Gastroesophageal sphincter (tissue), 3 donors: Measurements from ENCODE around the gene SCN7A.

Source experiments
- CTCF ChIP-seq, 4 experiments: fragments of 200-600 bp in 2 of 4; fragments of 450-650 bp in 2 of 4; sonication (generic) in 1 of 4; IDR thresholded peaks; one replicate each; pipeline ENCODE4 v1.5.1; 2017 to 2019; ENCODE audit warnings: antibody characterized with exemption in 4 of 4, mild to moderate bottlenecking in 2 of 4, moderate library complexity in 2 of 4
- POLR2A ChIP-seq, 2 donors: fragments of 450-650 bp; IDR thresholded peaks; one replicate each; pipeline ENCODE4 v1.6.1; 2017; ENCODE audit warnings: antibody characterized with exemption in 2 of 2, mild to moderate bottlenecking in 2 of 2, moderate library complexity in 1 of 2
- POLR2AphosphoS5 ChIP-seq: sonication (generic); formaldehyde crosslinking; IDR thresholded peaks from one replicate; pipeline ENCODE4 v1.6.1; 2017; ENCODE audit warnings: antibody characterized with exemption

DNA sequence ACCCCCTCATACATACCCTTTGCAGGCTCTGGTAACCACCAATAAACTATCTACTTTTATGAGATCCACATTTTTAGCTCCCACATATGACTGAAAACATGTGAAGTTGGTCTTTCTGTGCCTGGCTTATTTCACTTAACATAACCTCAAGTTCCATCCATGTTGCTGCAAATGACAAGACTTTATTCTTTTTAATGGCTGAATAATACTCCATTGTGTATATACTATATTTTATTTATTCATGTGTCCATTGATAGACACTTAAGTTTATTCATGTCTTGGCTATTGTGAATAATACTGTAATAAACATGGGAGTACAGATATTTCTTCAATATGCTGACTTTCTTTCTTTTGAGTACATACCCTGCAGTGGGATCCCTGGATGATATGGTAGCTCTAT lies 45.9 kb downstream of the SCN7A start:
- TF ChIP-seq POLR2A (IDR thresholded peaks at IDR 0.05): no peak
- TF ChIP-seq POLR2AphosphoS5: no peak
- no peak for TF ChIP-seq CTCF (IDR thresholded peaks at IDR 0.05)
